Osteocyte (in vitro differentiated cells): Measurements from ENCODE around the gene CNTNAP2. TPM values are rescaled to one million over a fixed set of nuclear protein-coding genes. Genes with fewer than 3 reads are reported as not detected.

Experiments
- DNase-seq: peaks from one replicate; pipeline ENCODE4 v3.0.0; 2021; ENCODE audit warnings: mixed read lengths; ENCODE audit not compliant: unreplicated experiment; ENCODE audit errors: extremely low spot score
- H3K27ac Mint-ChIP-seq: one replicate; pipeline ENCODE4 v1.8.0; 2021; ENCODE audit warnings: mild to moderate bottlenecking, mixed read lengths; ENCODE audit not compliant: unreplicated experiment
- H3K27me3 Mint-ChIP-seq: one replicate; pipeline ENCODE4 v1.8.0; 2021; ENCODE audit warnings: mixed read lengths; ENCODE audit not compliant: unreplicated experiment
- H3K36me3 Mint-ChIP-seq: one replicate; pipeline ENCODE4 v1.8.0; 2021; ENCODE audit warnings: mixed read lengths; ENCODE audit not compliant: unreplicated experiment
- H3K4me1 Mint-ChIP-seq: one replicate; pipeline ENCODE4 v1.8.0; 2021; ENCODE audit warnings: mixed read lengths; ENCODE audit not compliant: unreplicated experiment
- H3K4me3 Mint-ChIP-seq: one replicate; pipeline ENCODE4 v1.8.0; 2021; ENCODE audit warnings: mild to moderate bottlenecking, moderate library complexity, mixed read lengths; ENCODE audit not compliant: unreplicated experiment
- H3K9me3 Mint-ChIP-seq: one replicate; pipeline ENCODE4 v1.8.0; 2021; ENCODE audit warnings: mixed read lengths; ENCODE audit not compliant: unreplicated experiment
- total RNA-seq: library from RNA; stranded (reverse); gene quantifications from 2 replicates; pipeline ENCODE4 v1.2.1, GENCODE V29; 2021
- TF ChIP-seq, protein P1 (sequence below): fragments of 200-600 bp; sonication (generic); IDR thresholded peaks from 2 replicates; pipeline ENCODE4 v1.5.0; 2021; ENCODE audit warnings: antibody characterized with exemption, mild to moderate bottlenecking, moderate library complexity

Gene CNTNAP2
- total RNA-seq, 1 donor from 2014 or later: 1.4 TPM

DNA sequence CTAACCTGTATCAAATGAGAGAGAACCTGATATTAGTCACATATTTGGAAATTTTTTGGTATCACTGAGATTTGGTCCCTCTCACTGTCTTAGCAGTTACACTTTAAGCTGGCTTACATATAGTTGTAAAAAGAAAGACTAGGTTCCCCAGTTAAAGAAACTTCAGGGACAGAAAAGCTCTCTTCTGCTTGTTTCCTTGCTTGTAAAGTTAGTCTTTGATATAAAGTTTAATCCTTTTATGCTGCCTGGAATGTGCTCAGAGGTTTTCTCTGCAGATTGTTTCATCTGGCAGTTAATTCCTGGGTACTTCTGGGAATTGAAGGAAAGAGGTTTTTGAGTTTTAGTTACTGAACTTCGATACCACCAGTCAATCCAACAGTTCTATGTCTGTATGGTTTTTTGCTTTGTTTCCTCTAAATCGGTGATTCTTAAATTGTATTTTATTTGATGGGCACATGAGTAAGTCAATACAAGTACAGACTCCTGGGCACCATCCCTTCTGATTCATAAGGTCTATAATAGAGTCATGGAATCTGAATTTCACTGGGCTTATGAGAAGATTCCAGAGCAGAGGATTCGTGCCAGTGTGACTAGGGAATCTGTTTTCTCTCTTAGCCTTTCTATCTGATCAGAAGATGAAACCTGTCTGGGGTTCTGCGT lies 1393.1 kb downstream of the CNTNAP2 start:
- no peak for DNase-seq
- Mint-ChIP-seq H3K27me3 (no peaks in the 10 kb centered on the region), H3K4me3 (peak overlapping the region; percentile 21), H3K4me1 (peaks cover 38% of the 10 kb centered on the region), H3K27ac (peak overlapping the region; percentile 88), H3K36me3 (no peaks in the 10 kb centered on the region), H3K9me3 (peaks cover 11% of the 10 kb centered on the region)
- TF ChIP-seq, protein P1, sequence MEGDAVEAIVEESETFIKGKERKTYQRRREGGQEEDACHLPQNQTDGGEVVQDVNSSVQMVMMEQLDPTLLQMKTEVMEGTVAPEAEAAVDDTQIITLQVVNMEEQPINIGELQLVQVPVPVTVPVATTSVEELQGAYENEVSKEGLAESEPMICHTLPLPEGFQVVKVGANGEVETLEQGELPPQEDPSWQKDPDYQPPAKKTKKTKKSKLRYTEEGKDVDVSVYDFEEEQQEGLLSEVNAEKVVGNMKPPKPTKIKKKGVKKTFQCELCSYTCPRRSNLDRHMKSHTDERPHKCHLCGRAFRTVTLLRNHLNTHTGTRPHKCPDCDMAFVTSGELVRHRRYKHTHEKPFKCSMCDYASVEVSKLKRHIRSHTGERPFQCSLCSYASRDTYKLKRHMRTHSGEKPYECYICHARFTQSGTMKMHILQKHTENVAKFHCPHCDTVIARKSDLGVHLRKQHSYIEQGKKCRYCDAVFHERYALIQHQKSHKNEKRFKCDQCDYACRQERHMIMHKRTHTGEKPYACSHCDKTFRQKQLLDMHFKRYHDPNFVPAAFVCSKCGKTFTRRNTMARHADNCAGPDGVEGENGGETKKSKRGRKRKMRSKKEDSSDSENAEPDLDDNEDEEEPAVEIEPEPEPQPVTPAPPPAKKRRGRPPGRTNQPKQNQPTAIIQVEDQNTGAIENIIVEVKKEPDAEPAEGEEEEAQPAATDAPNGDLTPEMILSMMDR: no peak

DNA sequence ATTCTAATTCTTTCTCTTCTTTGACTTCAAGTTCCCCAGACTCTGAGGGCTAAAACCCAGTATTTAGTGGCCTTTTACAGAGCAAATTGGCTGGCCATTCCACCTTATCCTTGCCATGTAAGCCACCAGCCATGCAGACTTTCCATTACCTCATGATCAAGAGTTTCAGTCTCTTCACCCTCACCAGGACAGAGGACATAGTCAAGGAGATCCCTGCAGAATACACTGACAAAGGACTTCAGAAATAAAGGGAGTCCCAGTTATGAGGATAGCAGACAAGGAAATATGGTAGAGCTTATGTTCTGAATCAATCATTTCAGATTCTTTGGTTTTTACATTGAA lies 1393.6 kb downstream of the CNTNAP2 start:
- Mint-ChIP-seq H3K27me3 (no peaks in the 10 kb centered on the region), H3K9me3 (peaks cover 11% of the 10 kb centered on the region), H3K4me1 (peaks cover 38% of the 10 kb centered on the region), H3K27ac (peak overlapping the region; percentile 88), H3K4me3 (no peak overlapping the region), H3K36me3 (no peaks in the 10 kb centered on the region)
- TF ChIP-seq, protein P1: no peak
- no peak for DNase-seq

DNA sequence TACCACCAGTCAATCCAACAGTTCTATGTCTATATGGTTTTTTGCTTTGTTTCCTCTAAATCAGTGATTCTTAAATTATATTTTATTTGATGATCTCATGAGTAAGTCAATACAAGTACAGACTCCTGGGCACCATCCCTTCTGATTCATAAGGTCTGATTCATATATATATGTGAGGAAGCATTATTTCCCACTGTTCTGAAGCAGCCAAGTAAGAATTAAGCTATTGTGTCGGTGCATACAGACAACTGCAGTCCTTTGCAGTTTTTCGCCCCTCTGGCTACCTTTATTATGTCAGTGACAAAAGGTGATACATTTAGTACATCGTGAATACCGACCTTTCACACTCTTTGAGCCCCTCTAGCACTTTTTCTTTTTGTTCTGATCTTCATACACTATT lies 1394.3 kb downstream of the CNTNAP2 start:
- H3K27me3 Mint-ChIP-seq: no peaks in the 10 kb centered on the region
- peaks cover 38% of the 10 kb centered on the region for H3K4me1 Mint-ChIP-seq
- DNase-seq: no peak
- TF ChIP-seq, protein P1: no peak
- no peak overlapping the region for H3K27ac Mint-ChIP-seq
- H3K4me3 Mint-ChIP-seq: no peak overlapping the region
- no peaks in the 10 kb centered on the region for H3K36me3 Mint-ChIP-seq
- peaks cover 11% of the 10 kb centered on the region for H3K9me3 Mint-ChIP-seq

DNA sequence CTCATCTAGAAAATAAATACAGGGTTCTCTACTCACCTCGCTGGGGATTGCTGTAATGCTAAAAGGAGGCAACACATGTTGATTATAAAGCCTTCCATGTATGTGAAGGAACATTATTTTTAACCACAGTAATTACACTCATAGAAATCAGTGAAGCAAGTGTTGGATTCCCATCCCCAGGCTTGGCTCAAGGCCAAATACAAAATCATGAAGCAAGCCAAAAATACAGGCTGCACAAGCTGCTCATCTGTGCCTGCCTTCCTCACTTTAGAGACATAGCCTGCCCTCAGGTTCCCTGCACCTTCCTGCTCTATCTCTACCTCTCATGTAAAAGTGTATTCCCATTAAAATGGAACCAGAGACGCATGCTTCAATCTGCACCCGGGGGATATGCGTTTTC lies 1396.8 kb downstream of the CNTNAP2 start:
- TF ChIP-seq, protein P1: no peak
- Mint-ChIP-seq H3K27ac (no peak overlapping the region), H3K4me1 (peaks cover 35% of the 10 kb centered on the region), H3K36me3 (no peaks in the 10 kb centered on the region), H3K4me3 (no peak overlapping the region), H3K9me3 (peaks cover 4% of the 10 kb centered on the region), H3K27me3 (no peaks in the 10 kb centered on the region)
- no peak for DNase-seq

DNA sequence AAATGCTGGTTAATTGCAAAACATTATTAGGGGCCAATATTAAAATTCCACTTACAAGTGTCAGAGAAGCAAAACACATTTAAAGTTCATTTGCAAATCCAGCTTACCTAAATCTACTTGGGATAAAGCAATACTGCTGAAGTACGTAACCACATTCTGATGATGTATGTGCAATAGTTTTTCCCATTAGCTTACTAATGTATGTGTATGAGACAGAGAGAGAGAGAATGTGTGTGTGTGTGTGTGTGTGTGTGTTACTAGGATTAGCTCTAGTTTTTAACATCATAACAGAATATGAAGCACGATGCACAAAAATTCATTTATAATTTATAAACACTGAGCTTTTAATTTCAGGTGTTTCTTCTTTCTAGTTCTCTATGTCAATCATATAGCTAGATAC lies 1399.8 kb downstream of the CNTNAP2 start:
- DNase-seq: no peak
- Mint-ChIP-seq H3K36me3 (no peaks in the 10 kb centered on the region), H3K4me3 (no peak overlapping the region), H3K27me3 (no peaks in the 10 kb centered on the region), H3K4me1 (peaks cover 18% of the 10 kb centered on the region), H3K27ac (no peak overlapping the region), H3K9me3 (no peaks in the 10 kb centered on the region)
- TF ChIP-seq, protein P1: no peak
